ENCODE measurements around the gene CEP120.
"Not testable (repeated sequence)": the region's sequence is repeated elsewhere in the genome, so short reads cannot be mapped to it uniquely, and the experiment has no call there.

The CEP120 gene

DNA sequence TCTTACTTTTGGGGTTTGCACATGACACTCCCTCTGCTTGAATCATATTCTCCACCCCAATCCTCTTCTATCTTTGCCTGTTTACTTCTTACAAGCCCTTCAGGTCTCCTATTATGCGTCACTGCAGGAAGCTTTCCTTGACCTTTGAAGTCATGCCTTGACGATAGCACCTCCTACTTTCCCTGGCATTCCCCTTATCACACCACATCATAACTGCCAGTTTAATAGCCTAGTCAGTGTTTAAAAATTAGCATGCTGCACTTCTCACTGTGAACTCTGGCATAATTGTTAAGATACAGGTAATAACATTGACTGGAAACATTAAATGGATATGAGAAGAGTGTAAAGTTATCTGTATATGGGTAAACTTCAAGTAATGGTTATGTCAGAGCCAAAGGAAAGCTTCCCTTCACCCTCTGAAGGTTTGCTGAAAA lies 37.1 kb upstream of the CEP120 start:
- Histone ChIP-seq H3K4me3 (ENCODE audit: low read depth, low read length) (no peak overlapping the region), H3K9ac (ENCODE audit: low read length) (no peak overlapping the region), H2BK120ac (ENCODE audit: insufficient read depth, low read length, poor library complexity) (no peak overlapping the region), H3K4me2 (ENCODE audit: low read length) (no peak overlapping the region), H3K14ac (ENCODE audit: low read length) (no peak overlapping the region), H3K27me3 (ENCODE audit: insufficient read depth, low read length) (no peaks in the 10 kb centered on the region), H3K79me1 (ENCODE audit: low read length) (no peaks in the 10 kb centered on the region), H3K4me1 (ENCODE audit: control insufficient read depth in 1 of 2, insufficient read depth in 2 of 2, low read length in 2 of 2) (no peaks in the 10 kb centered on the region), H3K23ac (ENCODE audit: low read length) (no peak overlapping the region), H2BK12ac (ENCODE audit: low read length) (no peak overlapping the region), H3K18ac (ENCODE audit: low read length) (no peak overlapping the region), H3K27ac (ENCODE audit: low read depth, low read length) (no peak overlapping the region), H3K4ac (ENCODE audit: low read depth, low read length) (no peak overlapping the region), H2AK5ac (ENCODE audit: low read length) (no peak overlapping the region), H2BK5ac (ENCODE audit: low read depth, low read length, poor library complexity) (no peak overlapping the region), H4K91ac (ENCODE audit: low read depth, low read length) (no peak overlapping the region), H4K8ac (ENCODE audit: low read depth, low read length) (no peak overlapping the region), H3K36me3 (ENCODE audit: control insufficient read depth in 1 of 2, insufficient read depth in 2 of 2, low read length in 2 of 2) (no peaks in the 10 kb centered on the region), H3K9me3 (ENCODE audit: insufficient read depth, low read depth, low read length) (no peaks in the 10 kb centered on the region), H3K79me2 (ENCODE audit: control insufficient read depth, insufficient read depth, low read length, poor library complexity) (no peaks in the 10 kb centered on the region), H2AFZ (ENCODE audit: insufficient read depth, low read length, poor library complexity) (no peak overlapping the region), H4K12ac (ENCODE audit: low read depth, low read length) (no peak overlapping the region)
- peak in 1 of 2 donors; percentile 7 for DNase-seq
- no CpG with 5 or more reads among the region's 2 CpGs for WGBS (ENCODE audit: extremely low coverage, insufficient coverage, insufficient read length)

DNA sequence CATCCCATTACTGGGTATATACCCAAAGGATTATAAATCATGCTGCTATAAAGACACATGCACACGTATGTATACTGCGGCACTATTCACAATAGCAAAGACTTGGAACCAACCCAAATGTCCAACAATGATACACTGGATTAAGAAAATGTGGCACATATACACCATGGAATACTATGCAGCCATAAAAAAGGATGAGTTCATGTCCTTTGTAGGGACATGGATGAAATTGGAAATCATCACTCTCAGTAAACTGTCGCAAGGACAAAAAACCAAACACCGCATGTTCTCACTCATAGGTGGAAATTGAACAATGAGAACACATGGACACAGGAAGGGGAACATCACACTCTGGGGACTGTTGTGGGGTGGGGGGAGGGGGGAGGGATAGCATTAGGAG lies 35.8 kb upstream of the CEP120 start:
- not testable (repeated sequence) for H4K91ac ChIP-seq (ENCODE audit: low read depth, low read length); H2AFZ ChIP-seq (ENCODE audit: insufficient read depth, low read length, poor library complexity); H3K27me3 ChIP-seq (ENCODE audit: insufficient read depth, low read length); DNase-seq; H3K4me2 ChIP-seq (ENCODE audit: low read length); H3K14ac ChIP-seq (ENCODE audit: low read length); H3K79me2 ChIP-seq (ENCODE audit: control insufficient read depth, insufficient read depth, low read length, poor library complexity); H3K79me1 ChIP-seq (ENCODE audit: low read length); H2AK5ac ChIP-seq (ENCODE audit: low read length); H3K4ac ChIP-seq (ENCODE audit: low read depth, low read length); H3K4me1 ChIP-seq (ENCODE audit: control insufficient read depth in 1 of 2, insufficient read depth in 2 of 2, low read length in 2 of 2); H3K18ac ChIP-seq (ENCODE audit: low read length); H3K9ac ChIP-seq (ENCODE audit: low read length); H2BK12ac ChIP-seq (ENCODE audit: low read length); H2BK120ac ChIP-seq (ENCODE audit: insufficient read depth, low read length, poor library complexity); H4K12ac ChIP-seq (ENCODE audit: low read depth, low read length); H2BK5ac ChIP-seq (ENCODE audit: low read depth, low read length, poor library complexity); H3K23ac ChIP-seq (ENCODE audit: low read length); H3K36me3 ChIP-seq (ENCODE audit: control insufficient read depth in 1 of 2, insufficient read depth in 2 of 2, low read length in 2 of 2); H4K8ac ChIP-seq (ENCODE audit: low read depth, low read length); H3K9me3 ChIP-seq (ENCODE audit: insufficient read depth, low read depth, low read length); H3K27ac ChIP-seq (ENCODE audit: low read depth, low read length); H3K4me3 ChIP-seq (ENCODE audit: low read depth, low read length)
- no CpG with 5 or more reads among the region's 4 CpGs for WGBS (ENCODE audit: extremely low coverage, insufficient coverage, insufficient read length)

- WGBS (ENCODE audit: extremely low coverage, insufficient coverage, insufficient read length), result no CpG with 5 or more reads among the region's 1 CpG
- Histone ChIP-seq H2AK5ac (ENCODE audit: low read length) (no peak overlapping the region), H4K12ac (ENCODE audit: low read depth, low read length) (no peak overlapping the region), H3K4me3 (ENCODE audit: low read depth, low read length) (no peak overlapping the region), H3K4me1 (ENCODE audit: control insufficient read depth in 1 of 2, insufficient read depth in 2 of 2, low read length in 2 of 2) (no peaks in the 10 kb centered on the region), H3K4ac (ENCODE audit: low read depth, low read length) (no peak overlapping the region), H4K91ac (ENCODE audit: low read depth, low read length) (no peak overlapping the region), H3K79me1 (ENCODE audit: low read length) (no peaks in the 10 kb centered on the region), H3K27me3 (ENCODE audit: insufficient read depth, low read length) (no peaks in the 10 kb centered on the region), H3K27ac (ENCODE audit: low read depth, low read length) (no peak overlapping the region), H2BK120ac (ENCODE audit: insufficient read depth, low read length, poor library complexity) (no peak overlapping the region), H3K79me2 (ENCODE audit: control insufficient read depth, insufficient read depth, low read length, poor library complexity) (no peaks in the 10 kb centered on the region), H3K23ac (ENCODE audit: low read length) (no peak overlapping the region), H3K36me3 (ENCODE audit: control insufficient read depth in 1 of 2, insufficient read depth in 2 of 2, low read length in 2 of 2) (no peaks in the 10 kb centered on the region), H3K14ac (ENCODE audit: low read length) (no peak overlapping the region), H3K9ac (ENCODE audit: low read length) (no peak overlapping the region), H3K9me3 (ENCODE audit: insufficient read depth, low read depth, low read length) (no peaks in the 10 kb centered on the region), H2AFZ (ENCODE audit: insufficient read depth, low read length, poor library complexity) (no peak overlapping the region), H4K8ac (ENCODE audit: low read depth, low read length) (no peak overlapping the region), H2BK12ac (ENCODE audit: low read length) (no peak overlapping the region), H3K18ac (ENCODE audit: low read length) (no peak overlapping the region), H3K4me2 (ENCODE audit: low read length) (no peak overlapping the region), H2BK5ac (ENCODE audit: low read depth, low read length, poor library complexity) (no peak overlapping the region)
- DNase-seq, result no peak
Observed at GRCh38 chr5:123456242-123456641, 33.0 kb upstream of the CEP120 start.

GRCh38 chr5:123455640-123456039 lies 32.4 kb upstream of the CEP120 start:
- no peak for DNase-seq
- Histone ChIP-seq H2BK5ac (ENCODE audit: low read depth, low read length, poor library complexity) (no peak overlapping the region), H2BK120ac (ENCODE audit: insufficient read depth, low read length, poor library complexity) (no peak overlapping the region), H3K23ac (ENCODE audit: low read length) (no peak overlapping the region), H3K79me2 (ENCODE audit: control insufficient read depth, insufficient read depth, low read length, poor library complexity) (no peaks in the 10 kb centered on the region), H3K36me3 (ENCODE audit: control insufficient read depth in 1 of 2, insufficient read depth in 2 of 2, low read length in 2 of 2) (no peaks in the 10 kb centered on the region), H3K18ac (ENCODE audit: low read length) (no peak overlapping the region), H3K4me1 (ENCODE audit: control insufficient read depth in 1 of 2, insufficient read depth in 2 of 2, low read length in 2 of 2) (no peaks in the 10 kb centered on the region), H2AFZ (ENCODE audit: insufficient read depth, low read length, poor library complexity) (no peak overlapping the region), H3K14ac (ENCODE audit: low read length) (no peak overlapping the region), H4K12ac (ENCODE audit: low read depth, low read length) (no peak overlapping the region), H3K4me3 (ENCODE audit: low read depth, low read length) (no peak overlapping the region), H2AK5ac (ENCODE audit: low read length) (no peak overlapping the region), H3K79me1 (ENCODE audit: low read length) (no peaks in the 10 kb centered on the region), H4K91ac (ENCODE audit: low read depth, low read length) (no peak overlapping the region), H3K27ac (ENCODE audit: low read depth, low read length) (no peak overlapping the region), H2BK12ac (ENCODE audit: low read length) (no peak overlapping the region), H3K9ac (ENCODE audit: low read length) (no peak overlapping the region), H3K4me2 (ENCODE audit: low read length) (no peak overlapping the region), H3K27me3 (ENCODE audit: insufficient read depth, low read length) (no peaks in the 10 kb centered on the region), H3K9me3 (ENCODE audit: insufficient read depth, low read depth, low read length) (no peaks in the 10 kb centered on the region), H3K4ac (ENCODE audit: low read depth, low read length) (no peak overlapping the region), H4K8ac (ENCODE audit: low read depth, low read length) (no peak overlapping the region)
- no CpG with 5 or more reads among the region's 2 CpGs for WGBS (ENCODE audit: extremely low coverage, insufficient coverage, insufficient read length)
